ENCODE results near the gene RARS2. TPM values are rescaled to one million over a fixed set of nuclear protein-coding genes. Genes with fewer than 3 reads are reported as not detected.

Gene RARS2
- total and polyA plus RNA-seq, 2 donors (not counting 3 experiments of a cell fraction or from before 2014, with no cell fraction given): 7.4 to 33.7 TPM

DNA sequence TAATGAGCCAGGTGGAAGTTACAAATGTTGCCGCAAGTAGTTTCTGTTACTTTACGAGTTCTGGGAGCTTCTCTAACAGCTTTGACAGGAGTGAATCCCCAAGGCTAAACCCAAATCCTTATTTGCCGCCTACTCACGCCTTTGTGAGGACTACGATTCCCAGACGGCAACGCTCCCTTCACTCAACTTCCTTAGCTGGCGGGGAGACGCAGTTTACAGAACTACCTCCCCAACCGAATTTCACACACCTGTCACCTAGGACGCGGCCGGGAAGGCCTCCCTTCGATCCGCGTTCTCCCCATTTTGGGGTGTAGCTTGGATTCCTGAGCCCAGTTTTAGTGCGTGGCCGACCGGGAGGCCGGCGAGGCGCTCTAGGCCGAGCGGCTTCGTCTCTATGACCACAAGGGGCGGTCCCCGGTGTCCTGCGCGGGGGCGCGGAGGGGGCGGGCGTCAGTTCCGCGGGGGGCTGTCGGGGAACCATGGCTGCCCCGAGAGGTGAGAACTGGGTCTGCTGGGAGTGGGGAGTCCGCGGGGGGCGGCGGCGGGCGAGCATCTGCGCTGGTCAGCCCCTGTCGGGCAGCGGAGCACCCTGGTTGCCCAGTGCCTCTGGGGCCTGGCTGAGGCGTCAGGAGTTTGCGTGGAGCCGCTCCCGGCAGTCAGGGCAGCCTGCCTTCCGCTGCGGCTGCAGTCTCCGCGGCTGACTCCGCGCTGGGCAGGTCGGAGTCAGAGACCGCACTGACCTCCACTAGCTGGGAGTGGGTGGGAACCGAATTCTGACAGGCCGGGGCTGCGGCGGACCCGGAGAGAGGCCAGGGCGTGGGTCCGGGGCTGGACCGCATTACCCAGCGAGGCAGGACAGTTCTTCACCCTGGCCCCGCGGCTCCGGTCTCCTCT, 117.0 kb downstream of the RARS2 start, which contains the start of gene SLC35A1:
Gene SLC35A1 (plus strand): TSS at position 450 of the 894 bp plus-strand sequence. CDS start 30 bp downstream, at position 480.
- TF ChIP-seq POLR2AphosphoS5 (IDR thresholded peaks at IDR 0.05; ENCODE audit: insufficient read depth, low read depth, low read length) (peak; percentile 65), GATA2 (IDR thresholded peaks at IDR 0.05; ENCODE audit: insufficient read depth, insufficient read length, low read depth, low read length) (no peak), FOS (IDR thresholded peaks at IDR 0.05; ENCODE audit: borderline replicate concordance, insufficient read depth, low read length) (peak; percentile 16), MYC (IDR thresholded peaks at IDR 0.05; ENCODE audit: low read depth, low read length) (no peak), POLR2A (IDR thresholded peaks at IDR 0.05; ENCODE audit: low read depth, low read length) (peak; percentile 86), EZH2 (IDR thresholded peaks at IDR 0.05; ENCODE audit: borderline replicate concordance, low read depth, low read length, severe bottlenecking) (no peak), JUN (IDR thresholded peaks at IDR 0.05; ENCODE audit: borderline replicate concordance, insufficient read depth, insufficient read length, low read depth) (no peak)
- TF ChIP-seq, protein P1, sequence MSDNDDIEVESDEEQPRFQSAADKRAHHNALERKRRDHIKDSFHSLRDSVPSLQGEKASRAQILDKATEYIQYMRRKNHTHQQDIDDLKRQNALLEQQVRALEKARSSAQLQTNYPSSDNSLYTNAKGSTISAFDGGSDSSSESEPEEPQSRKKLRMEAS (IDR thresholded peaks at IDR 0.05; ENCODE audit: insufficient read depth, insufficient read length): no peak
- TF ChIP-seq, protein P2, sequence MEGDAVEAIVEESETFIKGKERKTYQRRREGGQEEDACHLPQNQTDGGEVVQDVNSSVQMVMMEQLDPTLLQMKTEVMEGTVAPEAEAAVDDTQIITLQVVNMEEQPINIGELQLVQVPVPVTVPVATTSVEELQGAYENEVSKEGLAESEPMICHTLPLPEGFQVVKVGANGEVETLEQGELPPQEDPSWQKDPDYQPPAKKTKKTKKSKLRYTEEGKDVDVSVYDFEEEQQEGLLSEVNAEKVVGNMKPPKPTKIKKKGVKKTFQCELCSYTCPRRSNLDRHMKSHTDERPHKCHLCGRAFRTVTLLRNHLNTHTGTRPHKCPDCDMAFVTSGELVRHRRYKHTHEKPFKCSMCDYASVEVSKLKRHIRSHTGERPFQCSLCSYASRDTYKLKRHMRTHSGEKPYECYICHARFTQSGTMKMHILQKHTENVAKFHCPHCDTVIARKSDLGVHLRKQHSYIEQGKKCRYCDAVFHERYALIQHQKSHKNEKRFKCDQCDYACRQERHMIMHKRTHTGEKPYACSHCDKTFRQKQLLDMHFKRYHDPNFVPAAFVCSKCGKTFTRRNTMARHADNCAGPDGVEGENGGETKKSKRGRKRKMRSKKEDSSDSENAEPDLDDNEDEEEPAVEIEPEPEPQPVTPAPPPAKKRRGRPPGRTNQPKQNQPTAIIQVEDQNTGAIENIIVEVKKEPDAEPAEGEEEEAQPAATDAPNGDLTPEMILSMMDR (IDR thresholded peaks at IDR 0.05; ENCODE audit: extremely low read depth in 1 of 2, insufficient read depth in 1 of 2, low read depth in 1 of 2, low read length in 2 of 2): no peak
- Histone ChIP-seq H3K79me2 (ENCODE audit: control insufficient read depth, insufficient read depth, low read length) (no peaks in the 10 kb centered on the region), H3K9me1 (replicated peaks; ENCODE audit: control insufficient read depth, extremely low read depth, insufficient read depth, low read length) (no peaks in the 10 kb centered on the region), H2AFZ (ENCODE audit: low read depth, low read length) (peak within 1 kb of the TSS; percentile 99), H3K4me1 (ENCODE audit: control insufficient read depth, extremely low read depth, insufficient read depth, low read length) (peaks cover 8% of the 10 kb centered on the region), H3K4me2 (ENCODE audit: insufficient read depth, low read length) (peak within 1 kb of the TSS; percentile 62), H3K4me3 (replicated peaks in 1 of 3; ENCODE audit: insufficient read depth in 1 of 3, low read depth in 1 of 3, low read length in 3 of 3) (peak within 1 kb of the TSS; percentile 53 to 91 (median 90)), H3K9ac (replicated peaks; ENCODE audit: extremely low read depth, insufficient read depth, low read length) (peak within 1 kb of the TSS; percentile 97), H3K27ac (ENCODE audit: insufficient read depth, low read depth, low read length) (peak within 1 kb of the TSS; percentile 91), H3K27me3 (ENCODE audit: control insufficient read depth in 2 of 2, insufficient read depth in 2 of 2, low read length in 2 of 2) (peaks cover 2% of the 10 kb centered on the region in 2 experiments), H3K9me3 (replicated peaks; ENCODE audit: control insufficient read depth, insufficient read depth, low read length) (no peaks in the 10 kb centered on the region), H4K20me1 (replicated peaks; ENCODE audit: control insufficient read depth, extremely low read depth, insufficient read depth, low read length) (no peaks in the 10 kb centered on the region), H3K36me3 (ENCODE audit: control insufficient read depth in 2 of 2, extremely low read depth in 1 of 2, insufficient read depth in 2 of 2, low read length in 2 of 2) (peaks cover 0 to 2% of the 10 kb centered on the region in 2 experiments)
- BruUV-seq (replicated peaks): TSS peak; percentile 43
- dilution Hi-C loops (cut with MboI; ENCODE audit: extremely low pct_ligation_motif_present, low sequenced_read_pairs) (no loop called here), intact Hi-C loops (cut with micrococcal nuclease) (loop anchor here (1.0 to 10.0 kb wide), 5 partner anchors 64 to 408 kb away; partner anchors contain the start of genes AKIRIN2, SMIM8 and ZNF292)
- CTCF ChIA-PET: interaction anchor here (1.7 kb wide), 1 partner anchor 80 kb away, joined by 6 read pairs; no protein-coding TSS in a partner anchor
- peak; percentile 88 for DNase-seq (ENCODE audit: low read depth, low spot score)
- peak; percentile 83 for FAIRE-seq
- POLR2A ChIA-PET: no interaction called here
